Endothelial cell (in vitro differentiated cells): ENCODE data around the gene FBXL17. TPM values are rescaled to one million over a fixed set of nuclear protein-coding genes. Genes with fewer than 3 reads are reported as not detected.

Experiments used
- DNase-seq: peaks from one replicate; pipeline ENCODE4 v3.0.0; 2021; ENCODE audit warnings: low spot score
- H3K27ac Mint-ChIP-seq: one replicate; pipeline ENCODE4 v1.8.0; 2021; ENCODE audit warnings: mixed read lengths, inconsistent platforms; ENCODE audit not compliant: unreplicated experiment
- H3K27me3 Mint-ChIP-seq: one replicate; pipeline ENCODE4 v1.8.0; 2021; ENCODE audit warnings: mild to moderate bottlenecking, moderate library complexity, mixed read lengths, inconsistent platforms; ENCODE audit not compliant: unreplicated experiment
- H3K36me3 Mint-ChIP-seq: one replicate; pipeline ENCODE4 v1.8.0; 2021; ENCODE audit warnings: mild to moderate bottlenecking, low read depth, mixed read lengths, inconsistent platforms; ENCODE audit not compliant: unreplicated experiment
- H3K4me1 Mint-ChIP-seq: one replicate; pipeline ENCODE4 v1.8.0; 2021; ENCODE audit warnings: mild to moderate bottlenecking, mixed read lengths, inconsistent platforms; ENCODE audit not compliant: unreplicated experiment
- H3K4me3 Mint-ChIP-seq: one replicate; pipeline ENCODE4 v1.8.0; 2021; ENCODE audit warnings: mild to moderate bottlenecking, mixed read lengths, inconsistent platforms; ENCODE audit not compliant: unreplicated experiment
- H3K9me3 Mint-ChIP-seq: one replicate; pipeline ENCODE4 v1.8.0; 2021; ENCODE audit warnings: mixed read lengths, inconsistent platforms; ENCODE audit not compliant: unreplicated experiment
- total RNA-seq: library from RNA; stranded (reverse); fragmentation: NEBNext Ultra II Directional; extraction: Animal tissue kit (Norgen Biotek cat#: 25700); gene quantifications from one replicate; pipeline ENCODE4 v1.2.1, GENCODE V29; 2021; ENCODE audit not compliant: unreplicated experiment
- TF ChIP-seq, protein P1 (sequence below): fragments of 200-600 bp; sonication (generic); IDR thresholded peaks from one replicate; pipeline ENCODE4 v1.5.0; 2021; ENCODE audit warnings: antibody characterized with exemption; ENCODE audit not compliant: unreplicated experiment

The FBXL17 gene
- total RNA-seq, 1 donor from 2014 or later: 14.9 TPM

GRCh38 chr5:108101821-108102220 is 280.1 kb downstream of the FBXL17 start:
- DNase-seq: no peak
- Mint-ChIP-seq H3K27me3 (peaks cover 1% of the 10 kb centered on the region), H3K27ac (no peak overlapping the region)

DNA sequence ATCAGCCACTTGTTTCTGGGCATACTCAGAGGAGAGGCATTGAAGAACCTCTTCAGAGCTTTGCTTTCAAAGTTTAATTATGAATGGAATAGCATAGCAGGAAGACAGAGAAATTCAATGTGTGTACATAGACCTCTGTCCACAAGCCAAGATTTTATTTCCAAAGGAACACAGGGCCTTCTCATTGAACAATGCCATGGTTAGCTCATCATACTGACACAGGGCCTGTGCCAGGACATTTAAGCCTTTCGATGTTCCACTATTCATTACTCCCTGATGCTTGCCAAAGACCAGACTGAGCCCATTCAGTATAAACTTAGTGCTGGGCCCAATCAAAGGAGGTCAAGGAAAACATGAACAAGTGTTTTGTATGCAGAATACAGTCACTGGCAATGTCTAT is 280.8 kb downstream of the FBXL17 start:
- Mint-ChIP-seq H3K36me3 (no peaks in the 10 kb centered on the region), H3K27ac (no peak overlapping the region), H3K9me3 (no peaks in the 10 kb centered on the region), H3K4me1 (no peaks in the 10 kb centered on the region), H3K4me3 (no peak overlapping the region), H3K27me3 (peaks cover 1% of the 10 kb centered on the region)
- TF ChIP-seq, protein P1, sequence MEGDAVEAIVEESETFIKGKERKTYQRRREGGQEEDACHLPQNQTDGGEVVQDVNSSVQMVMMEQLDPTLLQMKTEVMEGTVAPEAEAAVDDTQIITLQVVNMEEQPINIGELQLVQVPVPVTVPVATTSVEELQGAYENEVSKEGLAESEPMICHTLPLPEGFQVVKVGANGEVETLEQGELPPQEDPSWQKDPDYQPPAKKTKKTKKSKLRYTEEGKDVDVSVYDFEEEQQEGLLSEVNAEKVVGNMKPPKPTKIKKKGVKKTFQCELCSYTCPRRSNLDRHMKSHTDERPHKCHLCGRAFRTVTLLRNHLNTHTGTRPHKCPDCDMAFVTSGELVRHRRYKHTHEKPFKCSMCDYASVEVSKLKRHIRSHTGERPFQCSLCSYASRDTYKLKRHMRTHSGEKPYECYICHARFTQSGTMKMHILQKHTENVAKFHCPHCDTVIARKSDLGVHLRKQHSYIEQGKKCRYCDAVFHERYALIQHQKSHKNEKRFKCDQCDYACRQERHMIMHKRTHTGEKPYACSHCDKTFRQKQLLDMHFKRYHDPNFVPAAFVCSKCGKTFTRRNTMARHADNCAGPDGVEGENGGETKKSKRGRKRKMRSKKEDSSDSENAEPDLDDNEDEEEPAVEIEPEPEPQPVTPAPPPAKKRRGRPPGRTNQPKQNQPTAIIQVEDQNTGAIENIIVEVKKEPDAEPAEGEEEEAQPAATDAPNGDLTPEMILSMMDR: no peak
- no peak for DNase-seq

More at GRCh38 chr5:108101821-108102220, 280.1 kb downstream of the FBXL17 start:
- Mint-ChIP-seq H3K4me3 (no peak overlapping the region), H3K9me3 (no peaks in the 10 kb centered on the region), H3K36me3 (no peaks in the 10 kb centered on the region), H3K4me1 (no peaks in the 10 kb centered on the region)
- TF ChIP-seq, protein P1: no peak

DNA sequence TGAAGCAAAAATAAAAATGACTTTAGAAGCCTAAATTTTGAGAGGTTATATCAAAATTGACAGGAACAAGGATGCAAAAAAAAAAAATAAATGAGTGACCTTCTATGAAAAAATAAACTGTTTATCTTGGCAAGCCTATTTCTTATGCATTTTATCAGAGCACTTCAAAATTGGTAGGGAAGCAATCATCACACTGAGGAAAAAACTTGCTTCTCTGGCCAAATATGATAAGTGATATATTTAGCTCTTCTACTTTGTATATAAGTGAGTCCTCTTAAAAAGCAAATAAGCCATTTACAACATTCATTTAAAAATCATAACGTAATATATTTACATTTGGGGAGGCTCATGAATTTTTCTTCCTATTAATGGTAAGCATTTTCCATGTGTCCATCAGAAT is 287.1 kb downstream of the FBXL17 start:
- no peak overlapping the region for H3K27ac Mint-ChIP-seq
- no peaks in the 10 kb centered on the region for H3K4me1 Mint-ChIP-seq
- no peak overlapping the region for H3K4me3 Mint-ChIP-seq
- H3K9me3 Mint-ChIP-seq: no peaks in the 10 kb centered on the region
- DNase-seq: no peak
- TF ChIP-seq, protein P1: no peak
- no peaks in the 10 kb centered on the region for H3K36me3 Mint-ChIP-seq
- peaks cover 3% of the 10 kb centered on the region for H3K27me3 Mint-ChIP-seq

DNA sequence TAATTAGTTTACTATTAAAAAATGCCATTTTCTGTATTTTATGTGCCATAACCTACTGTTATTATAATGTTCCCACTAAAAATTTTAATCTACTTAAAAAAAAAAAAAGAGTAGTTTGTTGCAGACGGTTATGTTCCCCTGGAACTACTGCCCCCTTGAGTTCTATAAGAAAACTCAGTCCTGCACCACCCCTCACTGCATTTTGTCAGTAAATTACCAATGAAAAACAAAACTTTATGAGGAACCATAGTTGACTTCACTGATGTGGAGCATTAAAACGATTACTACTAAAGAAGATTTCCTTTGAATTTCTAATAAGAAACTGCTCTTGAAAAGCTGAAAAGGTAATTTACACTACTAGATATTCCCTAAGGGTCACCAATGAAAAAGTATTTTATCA is 288.7 kb downstream of the FBXL17 start:
- Mint-ChIP-seq H3K9me3 (no peaks in the 10 kb centered on the region), H3K27me3 (peaks cover 3% of the 10 kb centered on the region), H3K36me3 (no peaks in the 10 kb centered on the region), H3K4me1 (no peaks in the 10 kb centered on the region), H3K4me3 (no peak overlapping the region), H3K27ac (no peak overlapping the region)
- DNase-seq: no peak
- TF ChIP-seq, protein P1: peak; percentile 65

DNA sequence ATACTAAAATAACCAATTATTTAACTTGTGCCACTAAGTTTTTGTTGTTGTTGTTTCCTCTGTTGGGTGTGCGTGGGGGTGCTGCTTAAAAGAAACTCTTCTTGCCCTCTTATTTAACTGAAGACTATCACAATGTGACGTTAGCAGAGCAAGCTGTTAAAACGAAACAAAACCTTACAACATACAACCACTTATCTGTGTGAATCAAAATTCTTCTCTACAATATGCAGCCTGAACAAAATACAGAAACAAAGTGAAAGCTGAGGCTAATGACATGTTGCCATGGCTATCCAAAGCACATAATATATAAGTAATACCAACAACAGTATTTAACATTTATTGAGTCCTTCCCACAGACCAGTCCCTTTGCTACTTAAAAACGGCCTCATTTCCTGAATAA is 291.0 kb downstream of the FBXL17 start:
- peaks cover 3% of the 10 kb centered on the region for H3K27me3 Mint-ChIP-seq
- no peak for DNase-seq
- no peaks in the 10 kb centered on the region for H3K9me3 Mint-ChIP-seq
- no peak overlapping the region for H3K4me3 Mint-ChIP-seq
- H3K4me1 Mint-ChIP-seq: no peaks in the 10 kb centered on the region
- no peak overlapping the region for H3K27ac Mint-ChIP-seq
- no peaks in the 10 kb centered on the region for H3K36me3 Mint-ChIP-seq
- TF ChIP-seq, protein P1: no peak
